ENCODE results near the gene TMTC1. TPM values are rescaled to one million over a fixed set of nuclear protein-coding genes. Genes with fewer than 3 reads are reported as not detected.

TMTC1 gene
- total RNA-seq, 2 donors from 2014 or later: 4.5 to 7.7 TPM

- DNase-seq (no peak), ATAC-seq (no peak)
- intact Hi-C loops (cut with DNase I, micrococcal nuclease): no loop called here
Observed at GRCh38 chr12:29609431-29610215, 174.1 kb downstream of the TMTC1 start.

GRCh38 chr12:29608581-29608980, 175.2 kb downstream of the TMTC1 start:
- ATAC-seq (no peak), DNase-seq (no peak)
- intact Hi-C loops (cut with DNase I, micrococcal nuclease): no loop called here

- ATAC-seq (no peak), DNase-seq (no peak)
- intact Hi-C loops (cut with DNase I, micrococcal nuclease): no loop called here
Observed at GRCh38 chr12:29599381-29599780, 184.4 kb downstream of the TMTC1 start.

- no peak for DNase-seq
- intact Hi-C loops (cut with DNase I, micrococcal nuclease): no loop called here
- ATAC-seq: no peak
Observed at GRCh38 chr12:29595071-29595755, 188.5 kb downstream of the TMTC1 start.

GRCh38 chr12:29593001-29593400, 190.7 kb downstream of the TMTC1 start:
- ATAC-seq: no peak
- no peak for DNase-seq
- intact Hi-C loops (cut with DNase I, micrococcal nuclease): no loop called here

- DNase-seq: no peak
- intact Hi-C loops (cut with DNase I, micrococcal nuclease): no loop called here
- ATAC-seq: no peak
Observed at GRCh38 chr12:29591140-29592020, 192.4 kb downstream of the TMTC1 start.

- intact Hi-C loops (cut with DNase I, micrococcal nuclease): no loop called here
Observed at GRCh38 chr12:29589851-29590250, 193.9 kb downstream of the TMTC1 start.

GRCh38 chr12:29589286-29589820, 194.4 kb downstream of the TMTC1 start:
- ATAC-seq (no peak), DNase-seq (no peak)
- intact Hi-C loops (cut with DNase I, micrococcal nuclease): no loop called here

More at GRCh38 chr12:29589851-29590250, 193.9 kb downstream of the TMTC1 start:
- ATAC-seq (no peak), DNase-seq (no peak)

GRCh38 chr12:29582677-29583272, 201.0 kb downstream of the TMTC1 start:
- ATAC-seq (peak; percentile 63), DNase-seq (no peak)
- intact Hi-C loops (cut with DNase I, micrococcal nuclease): no loop called here

GRCh38 chr12:29582146-29582545, 201.6 kb downstream of the TMTC1 start:
- DNase-seq: no peak

GRCh38 chr12:29581631-29582030, 202.1 kb downstream of the TMTC1 start:
- ATAC-seq: peak; percentile 75
- DNase-seq: no peak
- intact Hi-C loops (cut with DNase I, micrococcal nuclease): no loop called here

More at GRCh38 chr12:29582146-29582545, 201.6 kb downstream of the TMTC1 start:
- no peak for ATAC-seq
- intact Hi-C loops (cut with DNase I, micrococcal nuclease): no loop called here

- ATAC-seq (no peak), DNase-seq (no peak)
- intact Hi-C loops (cut with DNase I, micrococcal nuclease): no loop called here
Observed at GRCh38 chr12:29580971-29581370, 202.8 kb downstream of the TMTC1 start.

GRCh38 chr12:29578731-29579130, 205.0 kb downstream of the TMTC1 start:
- intact Hi-C loops (cut with DNase I, micrococcal nuclease): no loop called here
- ATAC-seq: no peak
- DNase-seq: no peak

- intact Hi-C loops (cut with DNase I, micrococcal nuclease): no loop called here
- no peak for ATAC-seq
- no peak for DNase-seq
Observed at GRCh38 chr12:29578070-29578469, 205.7 kb downstream of the TMTC1 start.

- peak in 1 of 2 donors; percentile 28 for DNase-seq
- intact Hi-C loops (cut with DNase I, micrococcal nuclease): no loop called here
Observed at GRCh38 chr12:29574500-29574899, 209.2 kb downstream of the TMTC1 start.

GRCh38 chr12:29572938-29573337, 210.8 kb downstream of the TMTC1 start:
- intact Hi-C loops (cut with DNase I, micrococcal nuclease): no loop called here
- ATAC-seq: no peak
- DNase-seq: no peak

More at GRCh38 chr12:29574500-29574899, 209.2 kb downstream of the TMTC1 start:
- ATAC-seq: peak; percentile 97

- ATAC-seq (no peak), DNase-seq (no peak)
- intact Hi-C loops (cut with DNase I, micrococcal nuclease): no loop called here
Observed at GRCh38 chr12:29572464-29572863, 211.3 kb downstream of the TMTC1 start.

GRCh38 chr12:29569132-29569757, 214.5 kb downstream of the TMTC1 start:
- no peak for DNase-seq
- intact Hi-C loops (cut with DNase I, micrococcal nuclease): no loop called here
- no peak for ATAC-seq
